Testis (tissue), 2 donors: ENCODE measurements around the gene BAIAP2L1.

Experiments
- POLR2A ChIP-seq: fragments of 450-650 bp; IDR thresholded peaks from one replicate; pipeline ENCODE4 v1.6.1; 2017; ENCODE audit warnings: antibody characterized with exemption, mild to moderate bottlenecking, moderate library complexity
- TF ChIP-seq, protein P1 (sequence below), 3 experiments: fragments of 450-650 bp in 2 of 3; fragments of 200-600 bp in 1 of 3; sonication (generic) in 1 of 3; IDR thresholded peaks; one replicate each; pipeline ENCODE4 v1.5.1; 2016 to 2019; ENCODE audit warnings: antibody characterized with exemption in 3 of 3, mild to moderate bottlenecking in 2 of 3, moderate library complexity in 1 of 3

DNA sequence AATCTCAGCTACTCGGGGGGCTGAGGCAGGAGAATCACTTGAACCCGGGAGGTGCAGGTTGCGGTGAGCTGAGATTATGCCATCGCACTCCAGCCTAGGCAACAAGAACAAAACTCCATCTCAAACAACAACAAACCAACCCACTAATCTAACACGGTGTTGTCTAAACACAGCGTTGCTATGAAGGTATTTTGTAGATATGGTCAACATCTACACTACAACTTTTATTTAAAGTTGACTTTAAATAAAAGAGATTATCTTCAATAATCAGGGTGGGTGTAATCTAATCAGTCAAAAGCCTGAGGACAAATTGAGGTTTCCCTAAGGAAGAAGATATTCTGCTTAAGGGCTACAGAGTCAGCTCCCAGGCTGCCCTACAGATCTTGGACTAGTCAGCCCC lies 24.2 kb downstream of the BAIAP2L1 start:
- TF ChIP-seq POLR2A, result no peak
- TF ChIP-seq, protein P1, sequence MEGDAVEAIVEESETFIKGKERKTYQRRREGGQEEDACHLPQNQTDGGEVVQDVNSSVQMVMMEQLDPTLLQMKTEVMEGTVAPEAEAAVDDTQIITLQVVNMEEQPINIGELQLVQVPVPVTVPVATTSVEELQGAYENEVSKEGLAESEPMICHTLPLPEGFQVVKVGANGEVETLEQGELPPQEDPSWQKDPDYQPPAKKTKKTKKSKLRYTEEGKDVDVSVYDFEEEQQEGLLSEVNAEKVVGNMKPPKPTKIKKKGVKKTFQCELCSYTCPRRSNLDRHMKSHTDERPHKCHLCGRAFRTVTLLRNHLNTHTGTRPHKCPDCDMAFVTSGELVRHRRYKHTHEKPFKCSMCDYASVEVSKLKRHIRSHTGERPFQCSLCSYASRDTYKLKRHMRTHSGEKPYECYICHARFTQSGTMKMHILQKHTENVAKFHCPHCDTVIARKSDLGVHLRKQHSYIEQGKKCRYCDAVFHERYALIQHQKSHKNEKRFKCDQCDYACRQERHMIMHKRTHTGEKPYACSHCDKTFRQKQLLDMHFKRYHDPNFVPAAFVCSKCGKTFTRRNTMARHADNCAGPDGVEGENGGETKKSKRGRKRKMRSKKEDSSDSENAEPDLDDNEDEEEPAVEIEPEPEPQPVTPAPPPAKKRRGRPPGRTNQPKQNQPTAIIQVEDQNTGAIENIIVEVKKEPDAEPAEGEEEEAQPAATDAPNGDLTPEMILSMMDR (IDR thresholded peaks at IDR 0.05), result no peak
